Stimulated activated naive CD8-positive, alpha-beta T cell treated with anti-CD3 and anti-CD28 coated beads, Interleukin-15, amount 100 ng/mL, for 72 hours (primary cell): ENCODE data around the gene SYCE3.
A peak's percentile ranks its signal among the peaks of the same experiment; 100 is the strongest.
"Not testable (repeated sequence)": the region's sequence is repeated elsewhere in the genome, so short reads cannot be mapped to it uniquely, and the experiment has no call there.

Experiments used
- ATAC-seq: fragments of 150-1000 bp; cut with Tn5 transposase; 2 replicates; pipeline ENCODE4 v1.10.0; 2021; ENCODE audit warnings: mild to moderate bottlenecking, moderate library complexity
- DNase-seq, 2 donors: peaks; one replicate each; pipeline ENCODE4 v3.0.0; 2021 to 2022
- H3K27ac Mint-ChIP-seq, 2 donors: one replicate each; pipeline ENCODE4 v1.8.0; 2022; ENCODE audit warnings: mild to moderate bottlenecking in 2 of 2, mixed read lengths in 2 of 2, moderate library complexity in 2 of 2
- H3K27me3 Mint-ChIP-seq: one replicate; pipeline ENCODE4 v1.8.0; 2022; ENCODE audit warnings: mixed read lengths
- H3K4me1 Mint-ChIP-seq: one replicate; pipeline ENCODE4 v1.8.0; 2022; ENCODE audit warnings: mild to moderate bottlenecking, mixed read lengths
- H3K4me3 Mint-ChIP-seq, 2 donors: one replicate each; pipeline ENCODE4 v1.8.0; 2022; ENCODE audit warnings: mild to moderate bottlenecking in 2 of 2, mixed read lengths in 2 of 2, moderate library complexity in 1 of 2
- H3K9me3 Mint-ChIP-seq, 2 donors: one replicate each; pipeline ENCODE4 v1.8.0; 2022; ENCODE audit warnings: mixed read lengths in 2 of 2

Gene SYCE3

DNA sequence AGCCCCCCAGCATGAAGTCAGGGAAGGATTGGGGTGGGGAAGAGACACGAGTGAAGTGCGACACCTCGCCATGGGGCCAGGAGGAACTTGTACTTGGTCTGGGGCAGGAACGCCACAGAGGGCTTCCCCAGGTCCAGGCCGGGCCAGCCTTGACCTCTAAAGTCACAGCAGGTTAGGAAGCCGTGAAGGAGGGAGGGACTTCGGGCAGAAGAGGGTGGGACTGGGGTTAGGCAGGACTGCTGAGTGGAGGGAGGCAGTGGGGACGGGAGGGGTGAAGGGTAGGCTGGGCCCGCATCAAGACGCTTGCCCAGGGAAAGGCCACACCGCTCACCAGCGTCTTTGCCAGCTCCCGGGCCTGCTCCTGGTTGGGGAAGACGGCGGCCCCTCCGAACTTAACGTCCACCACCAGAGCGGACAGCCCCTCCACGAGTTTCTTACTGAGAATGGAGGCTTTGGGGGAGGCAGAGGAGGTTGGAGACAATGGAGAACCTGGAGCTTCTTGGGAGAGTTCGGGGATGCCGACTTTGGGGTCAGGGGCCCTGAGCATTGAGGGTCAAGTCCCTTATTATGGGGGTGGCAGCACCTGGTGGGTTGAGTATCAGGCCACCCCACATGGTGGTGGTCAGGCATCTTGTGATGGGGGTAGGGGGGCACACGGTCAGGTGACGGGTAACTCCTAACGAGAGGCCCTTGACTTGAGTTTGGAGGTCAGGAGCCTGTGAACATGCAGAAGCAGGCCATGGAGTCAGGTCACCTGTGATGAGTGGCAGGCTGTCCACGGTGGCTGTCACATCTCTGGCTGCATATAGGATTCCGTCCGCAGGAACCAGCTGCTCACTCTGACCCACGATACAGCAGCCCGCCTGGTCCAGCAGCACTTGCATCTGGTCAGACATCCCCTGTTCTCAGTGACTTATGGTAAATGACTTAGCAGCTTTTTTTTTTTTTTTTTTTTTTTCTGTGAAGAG is 35.6 kb downstream of the SYCE3 start:
- H3K9me3 Mint-ChIP-seq, result no peaks in the 10 kb centered on the region
- peak overlapping the region; percentile 89 to 95 for H3K27ac Mint-ChIP-seq
- H3K4me3 Mint-ChIP-seq, result peak overlapping the region; percentile 95 to 100
- peak; percentile 10 for ATAC-seq
- H3K4me1 Mint-ChIP-seq, result peaks cover 56% of the 10 kb centered on the region
- H3K27me3 Mint-ChIP-seq, result no peaks in the 10 kb centered on the region
- DNase-seq, result peak; percentile 61 to 72

DNA sequence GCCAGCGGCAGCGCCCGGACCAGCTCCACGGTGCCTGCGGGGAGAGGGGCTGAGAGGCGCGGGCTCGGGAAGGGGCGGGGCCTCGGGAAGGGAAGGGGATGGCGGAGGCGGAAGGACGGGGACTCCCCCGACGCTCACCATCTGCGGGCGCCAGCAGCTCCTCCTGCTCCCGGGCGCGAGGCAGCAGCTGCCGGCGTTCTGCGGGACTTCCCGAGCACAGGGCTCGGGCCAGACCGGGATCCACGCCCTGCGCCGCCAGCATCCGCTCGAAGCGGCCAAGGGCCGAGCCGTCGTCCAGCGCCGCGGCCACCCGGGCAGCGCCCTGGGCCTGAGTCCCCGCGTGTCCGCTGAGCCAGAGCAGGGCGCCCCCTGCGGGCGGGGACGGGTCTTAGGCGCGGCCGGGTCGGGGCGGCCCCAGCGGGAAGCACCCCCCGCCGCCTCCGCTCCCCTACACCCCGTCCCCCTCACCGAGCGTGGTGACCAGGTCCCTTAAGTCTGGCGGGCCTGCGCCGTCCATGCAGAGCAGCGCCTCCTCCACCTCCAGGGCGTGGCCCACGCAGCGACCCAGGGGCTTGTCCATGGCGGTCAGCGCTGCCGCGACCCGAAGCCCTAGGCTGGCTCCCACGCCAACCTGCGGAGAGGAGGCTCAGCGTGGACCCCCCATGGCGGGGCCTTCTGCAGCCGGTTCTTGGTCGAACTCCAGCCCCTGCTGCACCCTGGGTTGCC is 36.4 kb downstream of the SYCE3 start:
- H3K4me1 Mint-ChIP-seq, result peaks cover 58% of the 10 kb centered on the region
- no peaks in the 10 kb centered on the region for H3K9me3 Mint-ChIP-seq
- ATAC-seq (peak; percentile 58), DNase-seq (peak; percentile 93 to 94)
- H3K4me3 Mint-ChIP-seq, result peak overlapping the region; percentile 95 to 100
- peak overlapping the region; percentile 89 to 95 for H3K27ac Mint-ChIP-seq
- H3K27me3 Mint-ChIP-seq, result no peaks in the 10 kb centered on the region

DNA sequence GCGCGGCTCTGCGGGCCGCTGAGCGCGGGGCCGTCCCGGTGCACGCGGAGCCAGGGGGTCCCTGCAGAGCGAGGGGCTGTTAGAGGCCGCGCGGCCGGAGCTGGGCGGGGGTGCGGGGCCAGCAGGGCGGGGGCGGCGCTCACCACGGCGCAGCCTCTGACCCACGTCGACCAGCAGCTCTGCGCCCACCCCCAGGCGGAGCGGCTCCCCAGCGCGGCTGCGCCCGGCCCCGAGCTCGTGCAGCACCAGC is 36.9 kb downstream of the SYCE3 start:
- Mint-ChIP-seq H3K9me3 (no peaks in the 10 kb centered on the region), H3K4me1 (peaks cover 58% of the 10 kb centered on the region), H3K27me3 (no peaks in the 10 kb centered on the region), H3K27ac (peak overlapping the region in 1 of 2 donors; percentile 96), H3K4me3 (peak overlapping the region; percentile 88 to 95)
- DNase-seq, result no peak
- ATAC-seq, result no peak

DNA sequence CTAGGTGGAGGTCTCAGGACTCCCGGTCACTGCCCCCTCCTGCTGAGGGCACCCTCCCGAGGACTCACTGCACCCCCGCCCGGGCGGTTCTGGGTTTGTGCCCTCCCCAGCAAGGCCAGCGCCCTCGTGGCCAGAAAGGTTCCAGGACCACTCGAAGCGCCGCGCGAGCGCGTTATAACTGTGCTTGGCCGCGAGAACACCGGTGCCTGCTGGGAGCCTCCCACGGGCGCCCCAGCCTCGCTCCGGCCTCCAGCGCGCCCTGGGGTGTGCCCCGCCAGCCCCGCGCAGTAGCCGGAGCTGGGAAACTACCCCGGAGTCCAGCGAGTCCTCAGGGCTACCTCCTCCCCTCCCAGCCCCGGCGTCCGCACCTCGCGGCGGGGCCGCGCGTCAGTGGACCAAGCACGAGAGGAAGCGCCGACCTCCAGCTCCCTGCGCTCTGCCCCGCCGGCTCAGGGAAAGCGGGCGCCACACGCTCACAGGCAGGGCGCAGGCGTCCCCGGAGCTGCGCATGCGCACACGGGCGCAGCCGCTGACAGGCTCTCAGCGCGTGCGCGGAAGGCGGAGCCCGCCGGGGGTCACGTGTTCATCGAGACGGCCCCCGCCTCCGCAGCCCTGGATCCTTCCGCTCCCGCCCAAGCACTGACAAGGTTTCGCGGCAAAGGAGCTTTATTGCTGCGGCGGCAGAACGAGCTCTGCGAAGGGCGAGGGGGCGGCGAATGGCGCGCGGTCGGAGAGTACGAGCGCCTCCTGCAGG is 37.4 kb downstream of the SYCE3 start, which contains the start of gene SCO2:
TSS of gene SCO2 (minus strand) at position 495 of the 754 bp plus-strand sequence. CDS start 1,187 bp downstream, outside the sequence.
- H3K4me1 Mint-ChIP-seq, result peaks cover 58% of the 10 kb centered on the region
- H3K27me3 Mint-ChIP-seq, result no peaks in the 10 kb centered on the region
- H3K4me3 Mint-ChIP-seq, result peak within 1 kb of the TSS; percentile 95 to 100
- no peaks in the 10 kb centered on the region for H3K9me3 Mint-ChIP-seq
- H3K27ac Mint-ChIP-seq, result peak within 1 kb of the TSS; percentile 91 to 96
- ATAC-seq (peak; percentile 62), DNase-seq (peak; percentile 98)

DNA sequence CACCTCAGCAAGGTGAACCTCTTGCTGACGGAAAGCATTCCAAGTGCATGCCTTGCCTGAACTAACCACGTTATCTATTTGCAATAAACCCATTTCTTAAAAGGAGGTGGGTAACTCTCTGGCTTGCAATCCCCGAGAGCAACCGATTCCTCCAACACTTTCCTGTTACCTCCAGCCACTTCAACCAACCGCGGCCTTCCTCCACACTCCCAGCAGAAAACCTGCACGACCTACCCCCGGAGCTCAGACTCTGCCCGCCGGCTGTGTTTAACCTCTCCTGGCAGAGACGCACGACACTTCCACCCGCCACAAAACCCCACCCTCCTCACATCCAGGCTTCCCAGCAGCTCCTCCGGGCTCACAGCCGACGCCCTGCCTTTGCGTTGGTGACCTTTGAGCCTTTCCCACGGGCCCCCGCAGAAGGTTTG is 38.0 kb downstream of the SYCE3 start:
- Mint-ChIP-seq H3K27me3 (no peaks in the 10 kb centered on the region), H3K9me3 (no peaks in the 10 kb centered on the region), H3K4me3 (peak overlapping the region; percentile 88 to 95), H3K27ac (peak overlapping the region; percentile 91 to 96), H3K4me1 (peaks cover 58% of the 10 kb centered on the region)
- ATAC-seq (no peak), DNase-seq (no peak)

DNA sequence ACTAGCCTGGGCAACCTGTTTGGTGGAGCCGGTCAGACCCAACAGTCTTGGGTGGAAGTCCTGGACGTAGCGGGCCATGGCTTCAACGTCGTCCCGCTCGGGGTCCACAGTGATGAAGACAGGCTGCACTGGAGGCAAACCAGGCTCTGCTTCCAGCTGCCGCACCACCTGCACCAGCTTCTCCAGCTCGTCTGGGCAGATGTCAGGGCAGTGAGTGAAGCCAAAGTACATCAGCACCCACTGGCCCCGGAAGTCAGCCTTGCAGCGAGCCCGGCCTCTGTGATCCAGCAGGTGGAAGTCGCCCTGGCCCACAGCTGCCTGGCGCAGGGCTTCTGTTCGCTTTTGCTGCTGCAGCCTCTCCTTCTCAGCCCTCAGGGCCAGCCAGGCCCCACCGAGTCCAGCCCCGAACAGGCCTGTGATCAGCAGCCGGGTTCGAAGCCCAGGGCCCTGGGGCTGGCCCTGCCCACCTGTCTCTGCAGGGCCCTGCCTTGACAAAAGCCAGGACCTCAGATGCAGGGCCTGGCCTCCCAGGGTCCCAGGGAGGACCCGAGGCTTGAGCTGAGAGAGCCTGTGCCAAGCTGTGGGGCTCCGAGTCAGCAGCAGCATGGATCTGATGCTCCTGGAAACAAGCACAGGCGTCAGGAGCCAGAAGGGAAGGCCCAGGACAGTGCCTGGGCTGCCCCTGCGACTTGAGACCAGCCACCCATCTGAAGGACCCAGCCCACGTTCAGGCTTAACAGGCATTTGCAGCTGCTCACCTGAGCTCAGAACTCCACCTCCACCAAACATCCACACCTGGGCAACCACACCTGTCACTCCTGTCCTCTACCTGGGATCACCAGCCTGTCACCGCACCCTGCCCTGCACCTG is 38.7 kb downstream of the SYCE3 start:
- Mint-ChIP-seq H3K9me3 (no peaks in the 10 kb centered on the region), H3K4me1 (peaks cover 55% of the 10 kb centered on the region), H3K27ac (peak overlapping the region; percentile 91 to 96), H3K27me3 (no peaks in the 10 kb centered on the region), H3K4me3 (peak overlapping the region; percentile 88 to 95)
- ATAC-seq (no peak), DNase-seq (peak in 1 of 2 donors; percentile 25)

DNA sequence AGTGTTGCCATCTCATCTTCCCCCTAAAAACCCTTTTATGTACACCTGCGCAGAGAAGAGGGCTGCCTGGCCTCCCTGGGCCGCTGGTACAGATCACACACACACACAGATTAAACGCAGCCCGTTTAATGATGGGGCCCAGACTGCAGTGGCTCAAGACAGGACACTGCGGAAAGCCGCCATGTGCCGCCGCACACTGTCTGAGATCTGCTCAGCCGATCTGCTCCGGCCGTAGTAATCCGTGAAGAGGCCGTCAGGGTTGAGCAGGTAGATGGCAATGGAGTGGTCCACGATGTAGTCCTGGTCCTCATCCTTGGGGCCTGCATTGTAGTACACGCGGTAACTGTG is 39.3 kb downstream of the SYCE3 start:
- Mint-ChIP-seq H3K4me1 (peaks cover 49% of the 10 kb centered on the region), H3K27ac (no peak overlapping the region), H3K4me3 (peak overlapping the region in 1 of 2 donors; percentile 95), H3K27me3 (no peaks in the 10 kb centered on the region), H3K9me3 (no peaks in the 10 kb centered on the region)
- no peak for DNase-seq
- ATAC-seq, result no peak

DNA sequence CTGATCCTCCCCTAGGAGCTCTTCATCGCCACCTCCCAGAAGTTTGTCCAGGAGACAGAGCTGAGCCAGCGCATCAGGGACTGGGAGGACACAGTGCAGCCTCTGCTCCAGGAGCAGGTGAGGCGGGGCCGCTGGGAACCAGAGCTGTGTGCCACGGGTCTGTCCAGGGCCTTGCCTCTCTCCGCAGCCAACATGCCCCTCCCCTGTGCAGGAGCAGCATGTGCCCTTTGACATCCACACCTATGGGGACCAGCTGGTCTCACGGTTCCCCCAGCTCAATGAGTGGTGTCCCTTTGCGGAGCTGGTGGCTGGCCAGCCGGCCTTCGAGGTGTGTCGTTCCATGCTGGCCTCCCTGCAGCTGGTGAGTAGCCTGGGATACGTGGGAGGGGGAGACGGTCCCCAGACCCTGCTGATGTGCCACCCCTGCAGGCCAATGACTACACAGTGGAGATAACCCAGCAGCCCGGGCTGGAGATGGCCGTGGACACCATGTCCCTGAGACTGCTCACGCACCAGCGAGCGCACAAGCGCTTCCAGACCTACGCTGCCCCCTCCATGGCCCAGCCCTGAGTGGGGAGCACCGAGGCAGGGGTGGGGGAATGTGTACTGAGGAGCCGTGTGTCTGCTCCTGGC is 39.8 kb downstream of the SYCE3 start:
- no peaks in the 10 kb centered on the region for H3K27me3 Mint-ChIP-seq
- DNase-seq (peak in 1 of 2 donors; percentile 21), ATAC-seq (no peak)
- peak overlapping the region in 1 of 2 donors; percentile 89 for H3K27ac Mint-ChIP-seq
- no peaks in the 10 kb centered on the region for H3K9me3 Mint-ChIP-seq
- H3K4me1 Mint-ChIP-seq, result peaks cover 44% of the 10 kb centered on the region
- H3K4me3 Mint-ChIP-seq, result peak overlapping the region; percentile 24 to 26

DNA sequence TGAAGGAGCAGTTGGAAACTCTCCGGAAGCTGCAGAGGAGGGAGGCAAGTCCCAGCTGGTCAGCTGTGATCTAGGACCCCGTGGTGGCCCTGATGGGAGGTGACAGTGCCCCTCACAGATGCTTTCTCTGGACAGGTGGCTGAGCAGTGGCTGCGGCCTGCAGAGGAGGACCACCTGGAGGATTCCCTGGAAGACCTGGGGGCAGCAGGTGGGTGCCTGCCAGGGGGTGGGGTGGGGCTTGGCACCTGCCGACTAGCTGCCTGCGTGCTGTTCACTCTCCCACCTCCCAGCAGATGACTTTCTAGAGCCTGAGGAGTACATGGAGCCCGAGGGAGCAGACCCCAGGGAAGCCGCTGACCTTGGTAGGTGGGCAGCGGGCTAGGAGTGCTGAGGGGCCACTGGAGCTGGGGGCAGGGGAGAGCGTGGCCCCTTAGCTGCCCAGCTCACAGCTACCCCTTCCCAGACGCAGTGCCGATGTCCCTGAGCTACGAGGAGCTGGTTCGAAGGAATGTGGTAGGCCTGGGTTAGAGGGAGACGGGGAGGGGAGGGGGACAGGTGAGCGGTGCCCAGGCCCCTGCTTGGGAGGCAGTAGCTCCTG is 40.4 kb downstream of the SYCE3 start:
- H3K27ac Mint-ChIP-seq, result peak overlapping the region in 1 of 2 donors; percentile 95
- ATAC-seq, result no peak
- H3K9me3 Mint-ChIP-seq, result no peaks in the 10 kb centered on the region
- H3K4me3 Mint-ChIP-seq, result peak overlapping the region in 1 of 2 donors; percentile 17
- no peak for DNase-seq
- H3K27me3 Mint-ChIP-seq, result no peaks in the 10 kb centered on the region
- peaks cover 38% of the 10 kb centered on the region for H3K4me1 Mint-ChIP-seq

DNA sequence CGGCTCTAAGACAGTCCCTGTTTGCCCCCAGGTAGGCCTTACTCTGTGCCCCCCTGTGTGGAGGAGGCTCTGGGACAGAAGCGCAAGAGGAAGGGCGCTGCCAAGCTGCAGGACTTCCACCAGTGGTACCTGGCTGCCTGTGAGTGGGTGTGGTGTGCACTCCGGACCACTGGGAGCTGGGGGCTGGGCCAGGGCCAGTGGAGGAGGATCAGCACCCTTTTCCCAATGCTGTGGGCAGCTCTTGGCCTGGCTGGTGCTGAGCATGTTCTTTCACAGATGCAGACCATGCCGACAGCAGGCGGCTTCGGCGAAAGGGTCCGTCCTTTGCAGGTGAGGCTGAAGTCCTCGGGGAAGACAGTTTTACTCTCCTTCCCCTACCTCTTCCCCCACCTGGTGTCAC is 41.0 kb downstream of the SYCE3 start:
- no peak overlapping the region for H3K4me3 Mint-ChIP-seq
- H3K9me3 Mint-ChIP-seq, result no peaks in the 10 kb centered on the region
- ATAC-seq (no peak), DNase-seq (no peak)
- H3K4me1 Mint-ChIP-seq, result peaks cover 32% of the 10 kb centered on the region
- no peak overlapping the region for H3K27ac Mint-ChIP-seq
- H3K27me3 Mint-ChIP-seq, result no peaks in the 10 kb centered on the region

DNA sequence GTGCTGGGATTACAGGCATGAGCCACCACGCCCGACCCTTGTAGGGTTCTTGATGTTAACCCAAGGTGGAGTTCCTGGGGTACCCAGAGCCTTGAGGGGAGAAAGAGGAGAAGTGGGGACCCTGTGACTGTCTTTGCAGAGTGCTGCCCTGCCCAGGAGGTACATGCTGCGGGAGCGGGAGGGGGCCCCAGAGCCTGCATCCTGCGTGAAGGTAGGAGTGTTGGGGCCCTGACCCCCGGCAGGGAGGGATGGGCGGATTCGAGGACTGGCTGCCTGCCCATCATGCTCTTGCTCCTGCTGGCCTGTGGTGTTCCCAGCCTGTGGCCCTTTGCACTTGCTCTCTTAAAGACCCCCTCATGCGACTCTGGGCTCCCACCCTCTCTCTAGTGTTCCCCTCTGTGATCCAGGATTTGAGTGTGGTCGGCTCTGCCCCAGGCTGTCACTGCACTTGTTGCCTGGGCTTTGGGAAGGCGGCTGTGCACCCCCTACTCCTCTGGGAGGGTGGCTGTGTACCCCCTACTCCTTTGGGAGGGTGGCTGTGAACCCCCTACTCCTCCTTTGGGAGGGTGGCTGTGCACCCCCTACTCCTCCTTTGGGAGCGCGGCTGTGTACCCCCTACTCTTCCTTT is 41.8 kb downstream of the SYCE3 start:
- no peak for ATAC-seq
- no peak for DNase-seq
- Mint-ChIP-seq H3K27ac (no peak overlapping the region), H3K9me3 (no peaks in the 10 kb centered on the region), H3K27me3 (no peaks in the 10 kb centered on the region), H3K4me3 (no peak overlapping the region), H3K4me1 (peaks cover 33% of the 10 kb centered on the region)

DNA sequence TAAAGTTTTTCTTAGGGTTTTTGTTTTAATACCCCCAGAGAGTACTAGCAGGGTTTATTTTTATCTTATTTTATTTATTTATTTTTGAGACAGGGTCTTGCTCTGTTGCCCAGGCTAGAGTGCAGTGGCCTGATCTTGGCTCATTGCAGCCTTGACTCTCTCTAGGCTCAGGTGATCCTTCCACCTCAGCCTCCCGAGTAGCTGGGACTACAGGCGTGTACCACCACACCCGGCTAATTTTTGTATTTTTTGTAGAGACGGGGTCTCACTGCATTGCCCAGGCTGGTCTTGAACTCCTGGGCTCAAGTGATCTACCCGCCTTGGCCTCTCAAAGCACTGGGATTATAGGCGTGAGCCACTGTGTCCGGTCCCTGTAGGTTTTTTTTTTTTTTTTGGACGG is 42.5 kb downstream of the SYCE3 start:
- H3K9me3 Mint-ChIP-seq, H3K27ac Mint-ChIP-seq, H3K4me3 Mint-ChIP-seq, ATAC-seq, H3K27me3 Mint-ChIP-seq, DNase-seq: not testable (repeated sequence)
- H3K4me1 Mint-ChIP-seq, result peaks cover 37% of the 10 kb centered on the region

DNA sequence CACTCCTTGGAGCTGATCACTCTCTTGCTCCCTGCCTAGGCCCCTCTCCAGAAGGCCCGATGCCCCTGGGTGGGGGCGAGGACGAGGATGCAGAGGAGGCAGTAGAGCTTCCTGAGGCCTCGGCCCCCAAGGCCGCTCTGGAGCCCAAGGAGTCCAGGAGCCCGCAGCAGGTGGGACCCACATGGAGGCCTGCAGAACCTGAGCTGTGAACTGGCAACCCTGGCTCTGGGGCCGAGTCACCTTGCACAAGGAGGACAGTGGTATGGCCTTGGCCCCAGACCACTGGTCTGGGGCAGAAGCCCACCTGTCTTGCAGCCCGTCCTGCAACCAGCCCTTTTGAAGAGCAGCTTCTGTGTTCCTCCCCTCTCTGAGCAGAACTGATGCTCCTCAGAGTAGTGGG is 43.6 kb downstream of the SYCE3 start:
- no peaks in the 10 kb centered on the region for H3K27me3 Mint-ChIP-seq
- no peak for ATAC-seq
- peaks cover 37% of the 10 kb centered on the region for H3K4me1 Mint-ChIP-seq
- no peak overlapping the region for H3K4me3 Mint-ChIP-seq
- peak overlapping the region in 1 of 2 donors; percentile 37 for H3K27ac Mint-ChIP-seq
- no peaks in the 10 kb centered on the region for H3K9me3 Mint-ChIP-seq
- no peak for DNase-seq

DNA sequence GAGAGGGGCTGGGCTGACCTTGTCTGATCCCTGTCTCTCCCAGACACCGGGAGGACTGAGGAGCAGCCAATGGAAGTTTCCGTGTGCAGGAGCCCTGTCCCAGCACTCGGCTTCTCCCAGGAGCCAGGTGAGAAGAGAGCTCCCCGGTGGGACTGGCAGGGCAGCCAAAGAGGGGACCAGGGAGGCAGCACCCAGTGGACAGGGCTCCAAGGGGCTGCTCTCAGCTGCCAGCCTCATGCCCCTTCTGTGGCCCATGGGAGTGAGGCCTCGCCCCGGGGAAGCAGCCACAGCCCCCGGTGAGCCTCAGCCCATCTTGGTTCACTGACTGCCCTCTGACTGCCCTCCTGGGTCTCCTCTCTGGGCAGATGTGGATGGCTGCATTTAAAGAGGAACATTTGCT is 44.1 kb downstream of the SYCE3 start:
- Mint-ChIP-seq H3K27me3 (no peaks in the 10 kb centered on the region), H3K4me1 (peaks cover 37% of the 10 kb centered on the region), H3K27ac (peak overlapping the region in 1 of 2 donors; percentile 12), H3K4me3 (no peak overlapping the region), H3K9me3 (no peaks in the 10 kb centered on the region)
- ATAC-seq (no peak), DNase-seq (no peak)
